RWPE1 (cell line): ENCODE results near the gene ACSM6.

ENCODE experiments used
- CTCF ChIA-PET: fragments of 350-600 bp; sonication (Branson Sonifier 250); formaldehyde crosslinking; extraction: SDS; loops from one replicate; lab custom pipeline; 2021; lab: Yijun Ruan, JAX
- POLR2A ChIA-PET: fragments of 400-600 bp; formaldehyde crosslinking; extraction: SDS; loops from one replicate; lab custom pipeline; 2020; ENCODE audit warnings: antibody characterized with exemption; ENCODE audit not compliant: low non-redundant PET; lab: Yijun Ruan, JAX
- DNase-seq: peaks from one replicate; pipeline ENCODE4 v3.0.0; 2012; ENCODE audit warnings: low spot score
- H3K27ac ChIP-seq: fragments of 450-650 bp; 2 replicates; pipeline ENCODE4 v1.5.1; 2017
- TF ChIP-seq, protein P1 (sequence below): fragments of 450-650 bp; conservative IDR thresholded peaks from 2 replicates; pipeline ENCODE4 v1.5.1; 2017; ENCODE audit warnings: low read depth, mild to moderate bottlenecking

ACSM6 gene

DNA sequence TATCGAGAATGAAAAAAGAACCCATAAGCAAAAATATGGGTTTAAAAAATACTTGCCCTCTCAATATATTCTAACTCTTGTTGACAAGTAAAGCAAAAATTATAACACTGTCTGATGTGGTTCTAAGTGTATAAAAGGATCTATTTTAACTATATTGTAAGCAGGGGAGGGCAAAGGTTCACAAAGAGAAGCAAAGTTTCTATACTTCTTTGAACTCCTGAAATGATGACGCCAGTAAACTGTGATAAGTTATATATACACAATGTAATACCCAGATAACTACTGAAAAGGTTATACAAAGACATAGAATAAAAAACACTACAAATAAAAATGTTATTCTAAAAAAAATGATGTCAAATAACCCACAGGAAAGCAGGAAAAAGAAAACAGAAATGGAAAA lies 59.6 kb downstream of the ACSM6 start:
- ChIA-PET POLR2A (no interaction called here), CTCF (no interaction called here)
- no peak overlapping the region for H3K27ac ChIP-seq
- DNase-seq, result no peak
- TF ChIP-seq, protein P1, sequence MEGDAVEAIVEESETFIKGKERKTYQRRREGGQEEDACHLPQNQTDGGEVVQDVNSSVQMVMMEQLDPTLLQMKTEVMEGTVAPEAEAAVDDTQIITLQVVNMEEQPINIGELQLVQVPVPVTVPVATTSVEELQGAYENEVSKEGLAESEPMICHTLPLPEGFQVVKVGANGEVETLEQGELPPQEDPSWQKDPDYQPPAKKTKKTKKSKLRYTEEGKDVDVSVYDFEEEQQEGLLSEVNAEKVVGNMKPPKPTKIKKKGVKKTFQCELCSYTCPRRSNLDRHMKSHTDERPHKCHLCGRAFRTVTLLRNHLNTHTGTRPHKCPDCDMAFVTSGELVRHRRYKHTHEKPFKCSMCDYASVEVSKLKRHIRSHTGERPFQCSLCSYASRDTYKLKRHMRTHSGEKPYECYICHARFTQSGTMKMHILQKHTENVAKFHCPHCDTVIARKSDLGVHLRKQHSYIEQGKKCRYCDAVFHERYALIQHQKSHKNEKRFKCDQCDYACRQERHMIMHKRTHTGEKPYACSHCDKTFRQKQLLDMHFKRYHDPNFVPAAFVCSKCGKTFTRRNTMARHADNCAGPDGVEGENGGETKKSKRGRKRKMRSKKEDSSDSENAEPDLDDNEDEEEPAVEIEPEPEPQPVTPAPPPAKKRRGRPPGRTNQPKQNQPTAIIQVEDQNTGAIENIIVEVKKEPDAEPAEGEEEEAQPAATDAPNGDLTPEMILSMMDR, result no peak

GRCh38 chr10:95254629-95255028 lies 60.6 kb downstream of the ACSM6 start:
- ChIA-PET CTCF (interaction anchor here (1.1 kb wide), 1 partner anchor 8 kb away, joined by 4 read pairs; no protein-coding TSS in a partner anchor), POLR2A (no interaction called here)
- TF ChIP-seq, protein P1, result no peak
- no peak for DNase-seq
- no peak overlapping the region for H3K27ac ChIP-seq

DNA sequence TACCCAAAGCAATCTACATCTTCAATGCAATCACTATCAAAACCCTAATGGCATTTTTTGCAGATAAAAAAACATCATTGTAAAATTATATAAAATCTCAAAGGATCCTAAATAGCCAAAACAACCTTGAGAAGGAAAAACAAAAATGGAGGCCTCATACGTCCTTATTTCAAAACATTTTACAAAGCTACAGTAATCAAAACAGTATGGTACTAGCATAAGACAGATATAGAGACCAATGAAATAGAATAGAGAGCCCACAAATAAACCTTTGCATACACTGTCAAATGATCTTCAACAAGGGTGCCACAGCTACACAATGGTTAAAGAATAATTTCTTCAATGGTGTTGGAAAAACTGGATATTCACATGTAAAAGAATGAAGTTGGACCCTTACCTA lies 62.2 kb downstream of the ACSM6 start:
- no peak overlapping the region for H3K27ac ChIP-seq
- CTCF ChIA-PET, result no interaction called here
- DNase-seq, result no peak
- POLR2A ChIA-PET, result no interaction called here
- TF ChIP-seq, protein P1, result no peak

GRCh38 chr10:95257849-95258248 lies 63.8 kb downstream of the ACSM6 start:
- no peak overlapping the region for H3K27ac ChIP-seq
- POLR2A ChIA-PET, result no interaction called here
- TF ChIP-seq, protein P1, result no peak
- CTCF ChIA-PET, result interaction anchor here (0.6 to 0.9 kb wide), 3 partner anchors 37 to 1354 kb away, joined by 3 to 4 read pairs (median 3); no protein-coding TSS in a partner anchor
- DNase-seq, result no peak

DNA sequence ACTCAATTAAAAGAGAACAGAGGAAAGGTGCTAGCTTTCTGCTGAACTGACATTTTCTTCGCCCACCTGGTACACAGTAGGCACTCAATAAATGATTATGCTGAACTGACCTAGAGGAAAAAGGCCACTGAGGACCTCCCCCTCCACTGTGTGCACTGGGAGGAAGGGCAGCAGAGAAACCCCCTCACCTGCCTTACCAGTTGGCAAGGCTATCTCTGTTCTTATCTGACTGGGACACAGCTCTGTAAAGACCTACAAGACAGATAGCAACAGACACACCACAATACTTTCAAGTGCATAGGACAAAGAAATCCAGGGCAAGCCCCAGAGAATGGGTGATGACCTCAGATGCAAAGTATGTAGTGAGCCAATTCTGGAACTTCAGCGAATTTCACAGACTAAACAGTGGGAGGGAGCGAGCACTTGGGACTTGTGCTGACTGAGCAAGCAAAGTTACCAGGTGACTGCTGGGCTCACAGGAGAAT lies 66.4 kb downstream of the ACSM6 start:
- peak overlapping the region; percentile 84 for H3K27ac ChIP-seq
- ChIA-PET CTCF (interaction anchor here (0.6 to 2.8 kb wide), 3 partner anchors 14 to 71 kb away, joined by 4 to 10 read pairs (median 8); partner anchors contain the start of gene PDLIM1), POLR2A (interaction anchor here (0.8 kb wide), 1 partner anchor 15 kb away, joined by 3 read pairs; no protein-coding TSS in a partner anchor)
- TF ChIP-seq, protein P1, result no peak
- peak; percentile 67 for DNase-seq

GRCh38 chr10:95260909-95261552 lies 67.0 kb downstream of the ACSM6 start:
- no peak for DNase-seq
- peak overlapping the region; percentile 84 for H3K27ac ChIP-seq
- TF ChIP-seq, protein P1, result no peak
- ChIA-PET POLR2A (no interaction called here), CTCF (interaction anchor here (0.6 to 2.8 kb wide), 4 partner anchors 14 to 1253 kb away, joined by 4 to 10 read pairs (median 6); partner anchors contain the start of gene PDLIM1)
